Measurements from ENCODE around the gene CDRT15.
A peak's percentile ranks its signal among the peaks of the same experiment; 100 is the strongest.
"Not testable (repeated sequence)": the region's sequence is repeated elsewhere in the genome, so short reads cannot be mapped to it uniquely, and the experiment has no call there.

Gene CDRT15

DNA sequence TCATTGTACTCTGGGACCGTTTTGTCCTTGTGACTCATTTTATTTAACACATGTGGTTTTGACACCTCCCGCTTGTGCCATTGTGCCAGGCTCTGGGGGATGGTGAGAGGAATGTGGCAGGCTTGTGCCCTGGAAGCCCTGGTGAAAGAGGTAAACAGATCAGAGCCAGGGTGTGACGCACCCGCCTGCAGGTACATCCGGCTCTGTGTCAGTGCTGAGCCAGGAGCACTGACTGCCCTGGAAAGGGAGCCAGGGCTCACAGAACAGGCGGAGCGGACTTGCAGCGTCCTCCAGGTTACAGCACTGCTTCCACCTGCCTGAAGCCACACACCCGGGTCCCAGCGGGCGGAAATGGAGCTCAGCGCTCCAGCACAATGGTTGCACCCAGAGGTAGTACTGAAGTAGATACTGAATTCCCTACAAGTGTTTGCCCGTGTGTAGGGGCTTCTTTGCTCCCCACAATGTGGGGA lies 30.6 kb downstream of the CDRT15 start:
- peak; percentile 37 to 77 for DNase-seq

DNA sequence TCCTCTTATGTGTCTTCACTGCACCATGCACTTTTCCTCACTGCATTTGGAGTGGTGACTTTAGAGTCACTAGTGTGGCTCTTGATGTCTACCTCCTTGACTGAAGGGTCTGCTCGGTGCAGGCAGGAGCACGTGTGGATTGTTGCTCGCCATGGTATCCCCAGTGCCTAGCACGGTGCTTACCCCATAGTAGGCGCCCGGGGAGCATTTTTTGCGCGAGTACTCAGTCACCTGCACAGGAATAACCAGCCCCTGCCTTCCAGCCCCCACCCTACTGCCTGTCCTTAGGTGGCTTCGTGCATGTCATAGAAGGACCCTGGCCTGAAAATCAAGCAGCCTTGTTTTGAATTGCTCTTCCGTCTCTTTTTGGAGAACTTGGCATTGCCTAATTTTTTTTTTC lies 31.3 kb downstream of the CDRT15 start:
- DNase-seq = no peak

DNA sequence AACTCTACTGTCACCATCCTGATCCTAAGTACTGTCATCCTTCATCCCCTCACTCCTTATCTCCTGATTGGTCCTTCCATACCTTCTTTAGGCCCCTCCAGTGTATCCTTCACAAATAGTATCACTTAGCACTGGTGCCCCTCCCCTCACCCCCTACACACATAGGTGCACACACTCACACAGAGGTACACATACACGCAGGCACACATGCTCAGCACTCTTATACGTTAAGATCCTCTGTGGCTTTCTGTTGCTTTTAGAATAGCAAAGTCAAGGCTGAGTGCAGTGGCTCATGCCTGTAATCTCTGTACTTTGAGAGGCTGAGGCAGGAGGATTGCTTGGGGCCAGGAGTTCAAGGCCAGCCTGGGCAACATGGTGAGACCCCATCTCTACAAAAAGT lies 32.1 kb downstream of the CDRT15 start:
- DNase-seq = no peak

DNA sequence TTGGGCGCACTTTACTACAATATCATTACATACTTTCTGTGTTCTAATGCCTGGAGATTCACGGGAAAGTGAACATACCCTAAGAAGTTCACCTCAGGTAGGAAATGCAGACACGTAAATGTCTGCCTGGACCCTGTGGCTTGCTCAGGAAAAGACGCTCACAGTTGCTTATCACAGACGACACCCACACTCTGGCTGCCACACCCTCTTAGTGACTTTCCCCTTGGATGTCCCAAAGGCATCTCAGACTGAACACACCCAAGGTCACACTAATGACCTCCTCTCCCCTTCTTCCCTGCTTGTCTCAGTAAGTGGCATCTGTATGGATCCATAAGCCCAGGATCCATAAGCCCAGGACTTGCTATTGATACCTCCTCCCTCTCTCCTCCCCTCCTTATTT lies 32.6 kb downstream of the CDRT15 start:
- DNase-seq = no peak

DNA sequence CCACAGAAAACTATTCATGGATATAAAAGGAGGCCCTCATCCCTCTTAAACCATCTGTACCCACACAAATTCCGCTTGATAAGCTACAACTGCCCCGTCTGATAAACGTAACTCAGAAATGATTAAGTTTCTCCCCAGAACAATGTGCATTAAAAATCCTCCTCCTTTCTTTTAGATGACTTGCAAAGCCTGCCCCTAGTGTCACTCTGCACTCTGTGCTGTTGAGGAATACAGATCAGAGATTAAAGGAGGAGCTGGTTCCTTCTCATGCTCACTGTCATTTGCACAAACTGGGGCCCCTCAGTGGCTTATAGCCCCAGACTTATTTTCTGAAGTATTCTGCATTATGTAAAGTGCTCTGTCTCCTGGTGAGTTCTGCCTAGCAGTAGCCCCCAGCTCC lies 33.3 kb downstream of the CDRT15 start:
- peak in 1 of 2 experiments; percentile 38 for DNase-seq

DNA sequence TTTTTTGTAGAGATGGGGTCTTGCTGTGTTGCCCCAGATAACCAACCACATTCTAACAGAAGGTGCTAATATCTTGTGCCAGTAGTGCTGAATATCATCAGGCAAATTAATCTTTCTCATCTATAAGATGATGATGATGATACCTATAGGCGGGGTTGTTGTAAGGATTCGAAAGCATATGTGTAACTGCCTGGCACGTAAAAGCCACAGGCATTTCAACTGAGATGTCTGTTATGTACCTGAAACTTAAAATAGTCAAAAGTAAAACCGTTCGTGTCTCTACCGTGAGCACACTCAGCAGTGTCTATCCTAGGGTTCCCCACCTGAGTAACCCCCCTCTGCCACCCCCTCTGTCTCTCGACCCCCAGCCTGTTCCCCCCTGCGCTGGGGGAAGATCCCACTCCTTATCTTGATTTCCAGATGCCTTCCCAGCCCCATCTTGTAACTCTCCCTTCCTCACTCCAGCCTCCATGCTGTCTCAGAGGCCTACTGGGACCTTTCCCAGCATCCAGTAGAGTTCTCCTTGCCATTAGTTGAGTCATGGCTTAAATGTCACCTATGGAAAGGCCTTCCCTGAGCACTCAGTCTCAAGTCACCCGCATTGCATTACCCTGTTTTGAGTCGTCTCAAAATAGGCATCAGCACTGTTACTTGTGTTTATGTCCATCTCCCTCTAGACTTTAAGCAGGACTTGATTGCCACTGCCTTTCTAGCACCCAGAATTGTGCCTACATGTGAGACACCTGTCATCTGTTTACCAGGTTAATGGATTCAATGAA lies 34.1 kb downstream of the CDRT15 start:
- no peak for DNase-seq

DNA sequence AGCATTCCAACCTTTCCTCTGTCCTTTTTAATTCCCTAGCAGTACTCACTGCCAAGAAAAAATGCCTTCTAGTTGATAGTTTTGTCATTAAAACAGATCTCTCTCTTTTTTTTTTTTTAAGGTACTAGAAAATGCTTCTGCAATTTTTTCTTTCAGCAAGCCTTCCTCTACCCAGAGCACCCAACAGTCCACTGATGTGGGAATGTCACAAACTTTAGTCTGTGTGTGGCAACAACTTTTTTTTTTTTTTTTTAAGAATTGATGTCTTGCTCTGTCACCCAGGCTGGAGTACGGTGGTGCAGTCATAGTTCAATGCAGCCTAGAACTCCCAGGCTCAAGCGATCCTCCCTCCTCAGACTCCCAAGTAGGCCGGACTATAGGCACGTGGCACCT lies 34.7 kb downstream of the CDRT15 start:
- DNase-seq = no peak

DNA sequence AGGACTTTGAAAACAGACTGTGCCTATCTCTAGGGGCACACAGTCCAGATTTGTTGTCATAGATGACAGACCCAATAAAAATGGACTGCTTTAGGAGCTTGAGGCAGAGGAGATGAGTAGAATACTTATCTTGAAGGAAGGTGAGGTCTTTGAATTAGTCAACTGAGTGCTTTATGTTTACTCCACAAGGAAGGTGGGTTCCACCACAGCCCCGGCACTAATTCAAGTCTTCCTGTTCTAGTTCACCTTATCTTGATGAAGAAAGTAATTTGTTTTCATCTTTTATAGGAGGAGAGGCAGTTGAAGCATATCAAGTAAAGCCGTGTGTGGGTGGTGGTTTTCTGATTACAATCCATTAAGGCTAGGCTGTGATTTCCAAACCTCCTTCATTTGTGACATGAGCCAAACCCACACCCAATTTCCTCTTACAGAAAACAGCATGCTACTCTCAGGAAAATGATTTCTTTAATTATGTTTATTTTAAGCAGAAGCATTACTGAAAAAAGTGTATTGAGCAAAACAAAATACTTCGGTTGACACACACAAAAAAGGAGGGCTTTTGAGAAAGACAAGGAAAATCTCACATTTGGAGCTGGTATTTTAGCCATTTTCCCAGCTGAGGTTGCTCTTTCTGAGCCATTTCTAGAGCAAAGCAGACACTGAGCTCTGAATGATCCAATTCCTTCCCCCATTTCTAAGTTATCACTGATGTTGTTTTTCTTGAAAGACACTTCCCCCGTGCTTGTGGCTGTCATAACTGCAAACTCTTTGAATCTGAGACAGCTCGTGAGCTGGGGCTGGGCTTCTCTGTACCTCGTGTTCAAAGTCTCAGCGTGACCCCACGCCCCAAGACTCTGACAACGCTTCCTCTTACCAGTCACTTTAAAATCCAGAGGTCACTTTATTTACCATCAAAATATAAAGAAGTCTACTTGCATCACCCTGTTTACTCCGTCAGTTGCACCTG lies 35.4 kb downstream of the CDRT15 start:
- peak in 1 of 2 experiments; percentile 48 for DNase-seq

DNA sequence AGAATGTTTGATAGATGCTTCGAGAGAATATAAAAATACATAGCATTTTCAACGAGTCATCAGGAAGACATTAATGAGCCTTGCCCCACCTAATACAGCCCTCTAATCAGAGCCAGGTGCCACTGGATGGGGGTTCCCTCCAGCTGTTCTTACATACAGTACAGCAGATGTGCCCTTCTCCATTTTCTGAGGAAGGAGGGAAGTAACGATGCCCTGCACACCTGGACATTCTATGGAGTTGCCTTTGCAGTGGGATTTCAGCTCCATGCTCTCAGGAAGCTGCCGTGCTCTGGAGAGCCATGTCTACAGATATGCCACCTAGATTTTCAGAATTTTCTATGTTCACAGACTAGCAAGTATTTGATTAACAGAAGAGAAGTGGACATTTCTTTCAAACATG lies 36.3 kb downstream of the CDRT15 start:
- DNase-seq = no peak

DNA sequence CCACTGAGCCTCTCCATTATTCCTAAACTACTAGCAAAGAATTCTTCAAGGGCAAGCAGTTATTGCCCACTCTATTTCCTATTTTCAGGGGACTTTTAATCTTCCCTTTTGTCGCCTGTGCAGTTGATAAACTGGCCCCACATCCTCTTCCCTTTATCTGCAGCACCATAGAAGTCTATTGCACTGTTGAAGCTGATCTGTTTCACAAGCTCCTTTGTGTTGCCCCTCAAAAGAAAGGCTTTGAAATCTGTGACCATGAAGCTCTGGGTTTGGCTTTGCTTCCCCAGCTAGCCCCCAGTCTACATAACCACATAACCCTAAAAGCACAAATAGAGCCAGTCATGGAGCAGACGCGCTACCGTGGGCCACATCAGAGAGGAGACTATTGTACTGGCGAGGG lies 37.1 kb downstream of the CDRT15 start:
- DNase-seq = no peak

DNA sequence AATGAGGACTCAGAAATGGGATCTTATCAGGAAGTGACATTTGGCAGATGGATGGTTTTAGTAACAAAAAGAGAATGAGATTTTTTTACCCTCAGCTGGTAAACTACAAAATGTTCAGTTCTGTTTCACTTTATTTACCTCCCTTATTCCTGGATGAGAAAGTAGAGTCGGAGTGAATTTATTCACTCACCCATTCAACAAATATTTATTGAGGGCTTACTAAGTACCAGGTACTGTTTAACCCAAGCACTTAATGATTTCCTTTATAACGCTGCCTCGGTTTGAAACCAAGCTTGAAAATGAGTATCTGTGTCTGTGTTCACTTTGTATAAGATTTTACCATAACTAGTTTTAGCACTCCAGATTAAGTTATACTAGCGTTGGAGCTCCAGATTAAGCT lies 38.1 kb downstream of the CDRT15 start:
- no peak for DNase-seq

DNA sequence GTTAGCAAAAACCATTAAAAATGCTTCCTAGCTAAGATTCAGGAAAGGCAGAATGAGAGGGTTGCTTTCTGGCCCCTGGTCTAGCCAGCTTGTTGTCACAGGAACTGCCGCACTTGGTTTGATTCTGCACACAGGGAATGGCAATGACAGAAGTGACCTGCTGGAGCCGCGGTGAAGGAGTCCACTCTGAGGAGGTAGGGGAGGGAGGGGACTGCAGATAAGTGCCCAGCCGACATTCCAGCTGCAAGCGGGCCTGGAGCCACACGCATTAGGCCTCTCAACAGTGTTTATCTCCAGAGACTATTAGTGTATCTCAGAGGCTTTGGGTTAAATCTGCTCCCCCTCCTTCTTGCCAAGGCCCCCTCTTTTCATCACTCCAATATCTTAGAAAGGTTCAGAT lies 38.6 kb downstream of the CDRT15 start:
- DNase-seq = no peak

DNA sequence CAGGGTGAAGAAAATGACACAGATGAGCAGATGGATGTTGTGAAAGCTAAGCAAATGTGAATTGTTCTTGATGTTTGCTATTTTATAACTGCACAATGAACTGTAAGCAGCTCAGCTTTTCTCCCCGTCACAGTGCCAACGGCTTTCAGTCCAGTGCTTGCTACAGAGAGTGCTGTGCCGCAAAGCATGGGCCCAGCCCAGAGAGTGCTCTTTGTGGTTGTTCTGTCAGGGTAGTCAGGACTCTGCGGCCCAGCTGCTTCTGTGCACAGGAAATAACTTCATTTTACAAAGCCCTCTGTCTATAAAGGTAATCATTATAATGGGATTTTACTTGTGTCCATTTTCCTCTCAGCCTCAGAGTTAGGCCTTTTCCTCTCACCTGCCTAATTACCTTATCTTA lies 39.1 kb downstream of the CDRT15 start:
- peak; percentile 47 to 53 for DNase-seq

DNA sequence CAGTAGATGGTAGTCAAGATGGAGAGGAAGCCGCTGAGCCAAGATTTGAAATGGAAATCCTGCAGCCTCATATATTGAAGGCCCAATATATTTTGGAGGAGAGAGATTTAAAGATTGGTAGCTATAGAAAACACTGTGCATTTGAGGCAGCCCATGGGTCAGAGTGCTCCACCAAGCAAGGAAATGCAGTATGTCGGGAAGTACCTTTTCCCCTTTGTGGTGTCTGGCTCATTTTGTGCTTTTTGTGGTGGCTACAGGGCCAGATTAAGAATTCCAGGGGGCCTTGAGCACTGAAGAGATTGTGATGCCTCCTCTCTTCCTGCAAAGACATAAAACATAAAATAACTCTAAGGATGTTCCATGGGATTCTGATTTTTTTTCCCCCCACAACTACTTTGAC lies 39.6 kb downstream of the CDRT15 start:
- DNase-seq = no peak

DNA sequence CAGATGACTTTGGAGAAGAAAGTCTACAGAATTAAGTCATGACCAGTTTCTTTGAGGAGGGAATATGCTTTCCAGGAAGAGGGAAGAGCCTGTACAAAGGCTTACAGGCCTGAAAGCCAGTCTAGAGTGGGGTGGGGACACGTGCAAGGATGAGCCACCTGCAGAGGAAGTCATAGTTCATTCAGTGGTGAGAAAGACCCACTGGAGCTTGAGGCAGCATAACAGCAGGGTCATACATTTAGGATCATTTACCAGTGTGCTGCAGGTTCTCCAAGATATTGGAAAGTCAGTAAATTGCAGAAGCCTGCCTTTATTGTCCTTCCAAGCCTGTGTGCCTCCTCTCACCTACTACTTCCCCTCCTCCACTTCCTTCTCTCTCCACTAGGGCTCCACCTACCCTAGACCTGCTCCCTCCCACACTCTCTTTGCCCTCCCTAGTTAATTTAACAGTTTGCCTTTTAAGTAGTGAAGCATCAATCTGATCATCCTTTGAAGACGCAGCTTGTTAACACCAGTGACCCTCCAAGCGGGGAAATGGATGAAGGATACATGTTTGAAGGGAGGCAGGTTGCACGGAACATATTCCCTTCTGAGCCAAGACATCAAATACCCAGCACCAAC lies 40.2 kb downstream of the CDRT15 start:
- DNase-seq = no peak

DNA sequence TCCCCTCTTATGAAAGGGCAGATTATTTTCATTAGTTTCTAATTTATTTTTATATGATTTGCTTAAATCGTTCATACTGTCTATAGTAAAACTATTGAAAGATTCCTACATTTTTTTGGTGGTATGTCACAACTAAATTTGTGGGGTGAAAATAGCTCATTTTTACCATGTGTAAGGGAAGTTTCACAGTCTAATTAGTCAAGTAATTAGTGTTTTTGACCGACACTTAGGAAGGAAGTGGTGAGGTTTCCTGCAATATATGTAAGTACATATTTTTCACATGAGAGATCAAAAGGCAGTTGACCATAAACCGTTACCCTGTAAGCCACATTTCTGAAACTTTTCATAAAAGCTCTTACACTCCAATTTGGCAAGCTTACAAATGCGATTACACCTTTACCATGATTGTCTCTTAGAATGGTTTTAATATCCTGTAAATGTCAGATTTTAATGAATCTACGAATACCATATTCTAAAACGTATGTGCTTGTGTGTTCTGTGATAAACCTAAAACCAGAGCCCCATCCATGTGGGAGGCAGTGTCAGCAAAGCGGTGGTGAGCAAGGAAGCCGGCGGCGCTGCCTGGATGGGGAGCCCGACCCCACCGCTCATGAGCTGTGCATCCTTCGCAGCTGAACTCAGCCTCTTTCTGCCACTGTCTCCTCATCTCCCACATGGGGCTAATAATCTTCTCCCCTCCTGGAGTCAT lies 43.9 kb downstream of the CDRT15 start:
- DNase-seq = not testable (repeated sequence)

DNA sequence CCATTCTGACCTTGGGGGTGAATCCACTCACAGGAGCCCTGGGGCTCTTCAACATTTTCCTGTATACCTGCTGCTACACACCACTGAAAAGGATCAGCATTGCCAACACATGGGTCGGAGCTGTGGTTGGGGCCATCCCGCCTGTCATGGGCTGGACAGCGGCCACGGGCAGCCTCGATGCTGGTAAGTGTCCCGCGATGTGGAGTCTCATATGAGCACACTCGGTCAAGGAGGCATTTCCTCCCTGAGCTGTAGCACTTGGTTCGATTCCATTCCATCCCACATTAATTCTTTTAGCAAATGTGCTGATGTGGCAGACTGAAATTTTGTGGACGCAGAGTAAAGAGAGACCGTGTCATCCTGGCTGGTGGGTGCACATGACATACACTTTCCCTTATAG lies 44.6 kb downstream of the CDRT15 start:
- DNase-seq = not testable (repeated sequence)

DNA sequence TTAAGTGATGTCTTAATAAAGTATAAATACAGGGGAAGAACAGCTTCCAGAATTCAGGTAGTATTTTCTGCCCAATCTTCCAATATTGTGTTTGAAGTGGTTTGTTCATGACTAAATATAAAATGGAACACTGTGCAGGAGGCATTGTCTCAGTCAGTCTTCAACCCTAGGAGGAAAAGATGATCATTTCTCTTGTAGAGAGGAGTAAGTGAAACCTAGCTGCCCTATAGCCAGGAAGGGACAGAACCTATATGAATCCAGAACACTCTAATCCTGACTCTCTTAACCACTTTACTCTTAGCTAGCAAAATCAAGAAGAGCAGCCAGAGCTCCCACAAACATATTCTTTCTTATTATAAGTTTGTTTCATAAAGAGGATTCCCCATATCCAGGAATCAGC lies 45.2 kb downstream of the CDRT15 start:
- not testable (repeated sequence) for DNase-seq

DNA sequence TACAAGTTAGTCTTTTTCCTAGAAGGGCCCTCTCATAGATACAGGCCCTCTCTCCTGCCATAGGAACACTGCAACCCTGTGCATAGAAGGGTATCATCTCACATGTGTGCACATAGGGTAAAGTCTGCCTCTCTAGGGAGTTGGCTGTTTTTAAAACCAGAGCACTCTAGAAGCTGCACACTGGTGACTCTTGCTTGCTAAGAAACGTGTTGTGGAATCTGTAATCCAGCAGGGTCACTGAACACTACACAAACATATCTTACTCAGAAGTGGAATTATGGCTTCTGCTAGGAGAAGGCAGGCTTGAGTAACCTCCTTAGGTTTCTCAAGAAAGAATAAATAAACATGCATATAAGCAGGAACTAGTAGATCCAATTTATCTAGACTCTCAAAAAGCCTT lies 45.9 kb downstream of the CDRT15 start:
- DNase-seq = not testable (repeated sequence)

DNA sequence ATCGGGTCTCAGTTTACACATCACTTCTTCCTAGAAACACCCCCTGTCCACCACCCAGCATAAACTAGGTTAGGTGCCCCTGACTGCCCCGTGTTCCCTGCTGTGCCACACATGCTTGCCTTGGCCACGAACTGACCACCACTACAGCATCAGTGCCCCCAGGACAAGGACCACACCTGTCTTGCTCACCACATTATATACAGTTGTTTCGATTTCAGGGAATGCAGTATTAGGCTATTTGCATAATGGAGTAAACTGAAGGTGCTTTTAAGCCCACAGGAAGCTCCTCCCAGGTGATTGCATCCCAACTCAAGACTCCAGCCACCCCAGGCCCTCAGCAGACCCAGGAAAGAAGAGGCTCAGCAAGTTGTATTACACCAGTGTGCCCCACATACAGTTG lies 50.2 kb downstream of the CDRT15 start:
- DNase-seq = not testable (repeated sequence)

Measured in stimulated activated CD4-positive, alpha-beta T cell treated with anti-CD3 and anti-CD28 coated beads, Interleukin-4, amount 100 ng/mL, for 4 hours (primary cell).